Measurements from ENCODE around the gene DEPDC7. TPM values are rescaled to one million over a fixed set of nuclear protein-coding genes. Genes with fewer than 3 reads are reported as not detected.
"Not testable (repeated sequence)": the region's sequence is repeated elsewhere in the genome, so short reads cannot be mapped to it uniquely, and the experiment has no call there.

The DEPDC7 gene
- total RNA-seq, 5 donors from 2014 or later (not counting 1 experiment from before 2014, with no cell fraction given): 2.1 to 5.3 (median 2.5) TPM

- no peaks in the 10 kb centered on the region for H3K27me3 ChIP-seq (replicated peaks in 1 of 2; ENCODE audit: control insufficient read depth in 2 of 2, extremely low read depth in 1 of 2, insufficient read depth in 2 of 2, low read length in 1 of 2)
- H3K27ac ChIP-seq (ENCODE audit: low read length): no peak overlapping the region
- POLR2A ChIA-PET: interaction anchor here in 1 of 2 donors (0.6 kb wide), 1 partner anchor 97 kb away, joined by 4 read pairs; no protein-coding TSS in a partner anchor
- no peak for DNase-seq
- no peak overlapping the region for H3K4me3 Mint-ChIP-seq
- H3K27ac Mint-ChIP-seq: no peak overlapping the region
- peaks cover 0 to 8% of the 10 kb centered on the region in 2 donors for H3K27me3 Mint-ChIP-seq
- H3K9me3 ChIP-seq: no peaks in the 10 kb centered on the region
- no peak for ATAC-seq (replicated peaks in 1 of 4)
- H3K4me1 Mint-ChIP-seq: no peaks in the 10 kb centered on the region
- no peaks in the 10 kb centered on the region for H3K36me3 Mint-ChIP-seq
- no peaks in the 10 kb centered on the region for H3K4me1 ChIP-seq (ENCODE audit: control insufficient read depth in 1 of 2, extremely low read depth in 1 of 2, insufficient read depth in 2 of 2, low read length in 2 of 2)
- H3K36me3 ChIP-seq (ENCODE audit: control insufficient read depth in 2 of 2, extremely low read depth in 1 of 2, insufficient read depth in 1 of 2, low read length in 1 of 2): no peaks in the 10 kb centered on the region
- H3K4me3 ChIP-seq (ENCODE audit: control insufficient read depth in 1 of 2, extremely low read depth in 1 of 2, low read length in 1 of 2): no peak overlapping the region
- CTCF ChIA-PET: no interaction called here
- no peaks in the 10 kb centered on the region for H3K9me3 Mint-ChIP-seq
- WGBS (ENCODE audit: insufficient coverage): no CpG with 5 or more reads among the region's 4 CpGs
Measured at GRCh38 chr11:33027846-33028536, 12.3 kb downstream of the DEPDC7 start.

- ATAC-seq (replicated peaks in 1 of 4) (no peak), DNase-seq (no peak)
- Histone ChIP-seq H3K4me1 (ENCODE audit: control insufficient read depth in 1 of 2, extremely low read depth in 1 of 2, insufficient read depth in 2 of 2, low read length in 2 of 2) (no peaks in the 10 kb centered on the region), H3K27me3 (replicated peaks in 1 of 2; ENCODE audit: control insufficient read depth in 2 of 2, extremely low read depth in 1 of 2, insufficient read depth in 2 of 2, low read length in 1 of 2) (no peaks in the 10 kb centered on the region), H3K27ac (ENCODE audit: low read length) (no peak overlapping the region), H3K36me3 (ENCODE audit: control insufficient read depth in 2 of 2, extremely low read depth in 1 of 2, insufficient read depth in 1 of 2, low read length in 1 of 2) (no peaks in the 10 kb centered on the region), H3K4me3 (ENCODE audit: control insufficient read depth in 1 of 2, extremely low read depth in 1 of 2, low read length in 1 of 2) (no peak overlapping the region), H3K9me3 (no peaks in the 10 kb centered on the region)
- ChIA-PET POLR2A (interaction anchor here (0.6 to 0.7 kb wide), 2 partner anchors 97 to 119 kb away, joined by 3 to 4 read pairs; no protein-coding TSS in a partner anchor), CTCF (no interaction called here)
- H3K27me3 Mint-ChIP-seq: peaks cover 0 to 8% of the 10 kb centered on the region in 2 donors
- 80% methylated on average over 1 of the region's 2 CpGs for WGBS (ENCODE audit: insufficient coverage)
- H3K36me3 Mint-ChIP-seq: no peaks in the 10 kb centered on the region
- H3K4me3 Mint-ChIP-seq: no peak overlapping the region
- no peaks in the 10 kb centered on the region for H3K4me1 Mint-ChIP-seq
- H3K27ac Mint-ChIP-seq: no peak overlapping the region
- H3K9me3 Mint-ChIP-seq: no peaks in the 10 kb centered on the region
Measured at GRCh38 chr11:33028537-33028914, 12.8 kb downstream of the DEPDC7 start.

- not testable (repeated sequence) for ATAC-seq (replicated peaks in 1 of 4); H3K9me3 Mint-ChIP-seq; H3K36me3 ChIP-seq (ENCODE audit: control insufficient read depth in 2 of 2, extremely low read depth in 1 of 2, insufficient read depth in 1 of 2, low read length in 1 of 2); H3K4me3 Mint-ChIP-seq; H3K36me3 Mint-ChIP-seq; H3K4me1 ChIP-seq (ENCODE audit: control insufficient read depth in 1 of 2, extremely low read depth in 1 of 2, insufficient read depth in 2 of 2, low read length in 2 of 2); H3K27ac Mint-ChIP-seq; H3K4me3 ChIP-seq (ENCODE audit: control insufficient read depth in 1 of 2, extremely low read depth in 1 of 2, low read length in 1 of 2); DNase-seq; H3K27me3 ChIP-seq (replicated peaks in 1 of 2; ENCODE audit: control insufficient read depth in 2 of 2, extremely low read depth in 1 of 2, insufficient read depth in 2 of 2, low read length in 1 of 2); H3K27ac ChIP-seq (ENCODE audit: low read length); H3K4me1 Mint-ChIP-seq; H3K9me3 ChIP-seq
- CTCF ChIA-PET: interaction anchor here in 1 of 2 donors (0.6 to 0.7 kb wide), 3 partner anchors 36 to 706 kb away, joined by 3 to 7 read pairs (median 6); no protein-coding TSS in a partner anchor
- peaks cover 0 to 13% of the 10 kb centered on the region in 2 donors for H3K27me3 Mint-ChIP-seq
- POLR2A ChIA-PET: interaction anchor here in 1 of 2 donors (0.7 kb wide), 1 partner anchor 120 kb away, joined by 3 read pairs; no protein-coding TSS in a partner anchor
- WGBS (ENCODE audit: insufficient coverage): 100% methylated on average over 2 of the region's 6 CpGs
Measured at GRCh38 chr11:33029218-33029617, 13.5 kb downstream of the DEPDC7 start.

GRCh38 chr11:33033493-33033892 lies 17.8 kb downstream of the DEPDC7 start:
- Mint-ChIP-seq H3K4me1 (no peaks in the 10 kb centered on the region), H3K9me3 (no peaks in the 10 kb centered on the region), H3K27me3 (peaks cover 3 to 14% of the 10 kb centered on the region in 2 donors), H3K27ac (no peak overlapping the region), H3K36me3 (no peaks in the 10 kb centered on the region), H3K4me3 (no peak overlapping the region)
- Histone ChIP-seq H3K27me3 (replicated peaks in 1 of 2; ENCODE audit: control insufficient read depth in 2 of 2, extremely low read depth in 1 of 2, insufficient read depth in 2 of 2, low read length in 1 of 2) (no peaks in the 10 kb centered on the region), H3K4me1 (ENCODE audit: control insufficient read depth in 1 of 2, extremely low read depth in 1 of 2, insufficient read depth in 2 of 2, low read length in 2 of 2) (no peaks in the 10 kb centered on the region), H3K4me3 (ENCODE audit: control insufficient read depth in 1 of 2, extremely low read depth in 1 of 2, low read length in 1 of 2) (no peak overlapping the region), H3K9me3 (no peaks in the 10 kb centered on the region), H3K27ac (ENCODE audit: low read length) (no peak overlapping the region), H3K36me3 (ENCODE audit: control insufficient read depth in 2 of 2, extremely low read depth in 1 of 2, insufficient read depth in 1 of 2, low read length in 1 of 2) (no peaks in the 10 kb centered on the region)
- WGBS (ENCODE audit: insufficient coverage): no CpG with 5 or more reads among the region's 4 CpGs
- POLR2A ChIA-PET: no interaction called here
- CTCF ChIA-PET: interaction anchor here in 1 of 2 donors (1.0 kb wide), 1 partner anchor 17 kb away, joined by 3 read pairs; no protein-coding TSS in a partner anchor
- no peak for ATAC-seq (replicated peaks in 1 of 4)
- DNase-seq: no peak

- no CpG with 5 or more reads among the region's 1 CpG for WGBS (ENCODE audit: insufficient coverage)
- Histone ChIP-seq H3K9me3 (no peaks in the 10 kb centered on the region), H3K27ac (ENCODE audit: low read length) (no peak overlapping the region), H3K36me3 (ENCODE audit: control insufficient read depth in 2 of 2, extremely low read depth in 1 of 2, insufficient read depth in 1 of 2, low read length in 1 of 2) (no peaks in the 10 kb centered on the region), H3K4me3 (ENCODE audit: control insufficient read depth in 1 of 2, extremely low read depth in 1 of 2, low read length in 1 of 2) (no peak overlapping the region), H3K4me1 (ENCODE audit: control insufficient read depth in 1 of 2, extremely low read depth in 1 of 2, insufficient read depth in 2 of 2, low read length in 2 of 2) (peaks cover 0 to 3% of the 10 kb centered on the region in 2 experiments), H3K27me3 (replicated peaks in 1 of 2; ENCODE audit: control insufficient read depth in 2 of 2, extremely low read depth in 1 of 2, insufficient read depth in 2 of 2, low read length in 1 of 2) (peaks cover 0 to 2% of the 10 kb centered on the region in 2 experiments)
- DNase-seq (no peak), ATAC-seq (replicated peaks in 1 of 4) (no peak)
- H3K9me3 Mint-ChIP-seq: no peaks in the 10 kb centered on the region
- H3K4me1 Mint-ChIP-seq: peaks cover 4 to 7% (median 4%) of the 10 kb centered on the region in 3 donors
- no peak overlapping the region for H3K4me3 Mint-ChIP-seq
- peak overlapping the region in 1 of 2 donors; percentile 65 for H3K27ac Mint-ChIP-seq
- ChIA-PET CTCF (interaction anchor here in 1 of 2 donors (0.6 kb wide), 1 partner anchor 16 kb away, joined by 4 read pairs; no protein-coding TSS in a partner anchor), POLR2A (interaction anchor here in 1 of 2 donors (1.1 kb wide), 1 partner anchor 13 kb away, joined by 3 read pairs; no protein-coding TSS in a partner anchor)
- H3K36me3 Mint-ChIP-seq: no peaks in the 10 kb centered on the region
- peaks cover 3 to 14% of the 10 kb centered on the region in 2 donors for H3K27me3 Mint-ChIP-seq
Measured at GRCh38 chr11:33035011-33035410, 19.3 kb downstream of the DEPDC7 start.

GRCh38 chr11:33039274-33040032 lies 23.8 kb downstream of the DEPDC7 start, which contains the start of gene TCP11L1:
TSS of gene TCP11L1 (plus strand) at chr11:33039572. CDS start at chr11:33043774, 4,202 bp downstream.
- Histone ChIP-seq H3K4me3 (ENCODE audit: control insufficient read depth in 1 of 2, extremely low read depth in 1 of 2, low read length in 1 of 2) (peak within 1 kb of the TSS; percentile 83 to 100), H3K36me3 (ENCODE audit: control insufficient read depth in 2 of 2, extremely low read depth in 1 of 2, insufficient read depth in 1 of 2, low read length in 1 of 2) (no peaks in the 10 kb centered on the region), H3K27me3 (replicated peaks in 1 of 2; ENCODE audit: control insufficient read depth in 2 of 2, extremely low read depth in 1 of 2, insufficient read depth in 2 of 2, low read length in 1 of 2) (peaks cover 0 to 2% of the 10 kb centered on the region in 2 experiments), H3K9me3 (no peaks in the 10 kb centered on the region), H3K4me1 (ENCODE audit: control insufficient read depth in 1 of 2, extremely low read depth in 1 of 2, insufficient read depth in 2 of 2, low read length in 2 of 2) (peaks cover 0 to 14% of the 10 kb centered on the region in 2 experiments), H3K27ac (ENCODE audit: low read length) (peak within 1 kb of the TSS; percentile 83)
- ChIA-PET POLR2A (interaction anchor here (0.6 to 1.0 kb wide), 8 partner anchors 15 to 1128 kb away, joined by 3 to 5 read pairs (median 4); no protein-coding TSS in a partner anchor), CTCF (interaction anchor here (0.5 to 1.6 kb wide), 7 partner anchors 9 to 69 kb away, joined by 3 to 15 read pairs (median 4); no protein-coding TSS in a partner anchor)
- H3K4me3 Mint-ChIP-seq: peak within 1 kb of the TSS; percentile 91 to 95 (median 94)
- peaks cover 17 to 19% (median 18%) of the 10 kb centered on the region in 3 donors for H3K4me1 Mint-ChIP-seq
- peak; percentile 88 to 91 (median 90) for ATAC-seq (replicated peaks in 1 of 4)
- WGBS (ENCODE audit: insufficient coverage): under 1% methylated on average over 84 of the region's 84 CpGs
- H3K36me3 Mint-ChIP-seq: peaks cover 4% of the 10 kb centered on the region
- peak within 1 kb of the TSS; percentile 90 to 96 for H3K27ac Mint-ChIP-seq
- peaks cover 1 to 3% of the 10 kb centered on the region in 2 donors for H3K27me3 Mint-ChIP-seq
- no peaks in the 10 kb centered on the region for H3K9me3 Mint-ChIP-seq
- peak; percentile 56 to 87 (median 75) for DNase-seq

All from T-cell (primary cell).